SU-DHL-6 (cell line): ENCODE data around the gene DDX41.
A peak's percentile ranks its signal among the peaks of the same experiment; 100 is the strongest.

Experiments used
- H2AFZ ChIP-seq: fragments of 200-600 bp; sonication (generic); 2 replicates; pipeline ENCODE4 v1.6.1; 2014; ENCODE audit warnings: low read depth, mild to moderate bottlenecking, moderate library complexity, mixed read lengths, antibody characterized with exemption, low read length; ENCODE audit not compliant: severe bottlenecking
- H3F3A ChIP-seq: fragments of 200-600 bp; shearing (Covaris generic); 2 replicates; pipeline ENCODE4 v1.6.0; 2016; ENCODE audit warnings: antibody characterized with exemption, mild to moderate bottlenecking; ENCODE audit not compliant: insufficient read depth
- H3K27ac ChIP-seq: fragments of 200-600 bp; sonication (generic); 2 replicates; pipeline ENCODE4 v1.5.1; 2016; ENCODE audit warnings: low read depth, mild to moderate bottlenecking, low read length, moderate library complexity, mixed read lengths
- H3K27me3 ChIP-seq: fragments of 200-600 bp; sonication (generic), shearing (Covaris generic); 2 replicates; pipeline ENCODE4 v1.6.0; 2014; ENCODE audit warnings: mild to moderate bottlenecking, low read length
- H3K36me3 ChIP-seq: fragments of 200-600 bp; sonication (generic); 2 replicates; pipeline ENCODE4 v1.6.1; 2014; ENCODE audit warnings: mild to moderate bottlenecking, low read length, mixed read lengths
- H3K4me2 ChIP-seq: fragments of 300-600, 200-600 bp; shearing (Covaris generic), sonication (generic); 2 replicates; pipeline ENCODE4 v1.6.0; 2014; ENCODE audit warnings: low read length, low read depth, mild to moderate bottlenecking; ENCODE audit not compliant: poor library complexity, severe bottlenecking
- H3K4me3 ChIP-seq: fragments of 200-600 bp; sonication (generic); 2 replicates; pipeline ENCODE4 v1.5.1; 2014; ENCODE audit warnings: antibody characterized with exemption, low read length, mild to moderate bottlenecking, mixed read lengths; ENCODE audit not compliant: insufficient read depth, poor library complexity, severe bottlenecking
- H3K79me2 ChIP-seq: fragments of 200-600 bp; sonication (generic); 2 replicates; pipeline ENCODE4 v1.6.1; 2014; ENCODE audit warnings: mild to moderate bottlenecking, low read length, moderate library complexity; ENCODE audit not compliant: insufficient read depth
- H3K9ac ChIP-seq: fragments of 200-600 bp; sonication (generic); 2 replicates; pipeline ENCODE4 v1.7.0; 2014; ENCODE audit warnings: mild to moderate bottlenecking, low read length
- H3K9me2 ChIP-seq: fragments of 200-600 bp; sonication (generic); replicated peaks from 2 replicates; pipeline ENCODE4 v1.6.1; 2014; ENCODE audit warnings: low read length; ENCODE audit not compliant: insufficient read depth
- H3K9me3 ChIP-seq: fragments of 200-600 bp; sonication (generic); 2 replicates; pipeline ENCODE4 v1.6.1; 2014; ENCODE audit warnings: low read length, mixed read lengths; ENCODE audit not compliant: insufficient read depth
- H4K20me1 ChIP-seq: fragments of 200-600 bp; sonication (generic); 2 replicates; pipeline ENCODE4 v1.6.1; 2014; ENCODE audit warnings: low read depth, mild to moderate bottlenecking, antibody characterized with exemption, low read length, moderate library complexity, mixed read lengths
- EZH2phosphoT487 ChIP-seq: fragments of 200-600 bp; sonication (generic), shearing (Covaris generic); conservative IDR thresholded peaks from 2 replicates; pipeline ENCODE4 v1.6.1; 2018; ENCODE audit warnings: mild to moderate bottlenecking, antibody characterized with exemption, low read length, moderate library complexity, mixed read lengths
- TF ChIP-seq, protein P1 (sequence below): fragments of 200-600 bp; sonication (generic); IDR thresholded peaks from one replicate; pipeline ENCODE4 v1.5.1; 2017; ENCODE audit warnings: antibody characterized with exemption, mild to moderate bottlenecking, low read length, moderate library complexity; ENCODE audit not compliant: insufficient read depth, poor library complexity, severe bottlenecking

The DDX41 gene

DNA sequence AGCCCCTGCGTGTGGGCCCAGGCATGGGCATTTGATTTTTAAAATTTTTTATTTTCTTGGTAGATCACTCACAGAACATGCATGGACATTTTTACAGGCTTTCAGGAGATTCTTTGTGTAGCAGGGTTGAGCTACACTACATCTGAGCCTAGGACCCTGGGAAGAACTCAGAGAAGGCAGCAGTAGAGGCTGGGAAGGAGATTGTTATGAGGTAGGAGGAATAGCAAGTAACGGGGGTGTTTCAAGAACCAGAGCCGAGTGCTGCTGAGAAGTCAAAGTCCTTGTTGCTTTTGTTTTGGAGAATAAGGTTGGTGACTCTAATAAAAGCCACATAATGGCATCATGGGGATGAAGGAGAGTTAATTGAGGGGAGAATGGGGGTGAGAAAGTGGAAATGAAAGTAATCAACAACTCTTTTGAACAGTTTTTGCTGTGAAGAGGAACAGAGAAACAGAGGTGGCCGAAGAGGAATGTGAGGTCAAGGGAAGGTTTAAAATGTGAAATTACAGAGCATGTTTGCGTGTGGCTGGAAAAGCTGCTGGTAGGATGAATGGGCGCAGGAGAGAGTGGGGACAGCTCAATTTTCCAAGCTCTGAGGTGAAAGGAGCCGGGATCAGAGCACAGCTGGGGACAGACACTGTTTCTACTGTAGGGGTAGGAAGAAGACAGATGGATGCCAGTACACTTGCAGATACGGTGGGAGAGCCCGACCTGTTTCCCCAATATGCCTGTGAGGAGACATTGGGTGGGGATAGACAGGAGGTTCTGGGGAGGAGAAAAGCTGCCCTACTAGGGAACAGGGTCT is 14.7 kb downstream of the DDX41 start:
- peaks cover under 1% of the 10 kb centered on the region; the same call in 1 of the 2 replicates for H3K36me3 ChIP-seq
- peak overlapping the region; percentile 29; the same call in 1 of the 2 replicates for H3K9ac ChIP-seq
- H4K20me1 ChIP-seq, result no peaks in the 10 kb centered on the region
- no peaks in the 10 kb centered on the region for H3K9me3 ChIP-seq
- no peaks in the 10 kb centered on the region; the same call in 1 of the 2 replicates for H3K79me2 ChIP-seq
- no peak overlapping the region for H3K4me3 ChIP-seq
- peaks cover 17% of the 10 kb centered on the region for H3F3A ChIP-seq
- peak overlapping the region; percentile 81 for H3K27ac ChIP-seq
- no peaks in the 10 kb centered on the region for H3K27me3 ChIP-seq
- peak overlapping the region; percentile 27 for H3K4me2 ChIP-seq
- no peaks in the 10 kb centered on the region for H3K9me2 ChIP-seq
- TF ChIP-seq, protein P1, sequence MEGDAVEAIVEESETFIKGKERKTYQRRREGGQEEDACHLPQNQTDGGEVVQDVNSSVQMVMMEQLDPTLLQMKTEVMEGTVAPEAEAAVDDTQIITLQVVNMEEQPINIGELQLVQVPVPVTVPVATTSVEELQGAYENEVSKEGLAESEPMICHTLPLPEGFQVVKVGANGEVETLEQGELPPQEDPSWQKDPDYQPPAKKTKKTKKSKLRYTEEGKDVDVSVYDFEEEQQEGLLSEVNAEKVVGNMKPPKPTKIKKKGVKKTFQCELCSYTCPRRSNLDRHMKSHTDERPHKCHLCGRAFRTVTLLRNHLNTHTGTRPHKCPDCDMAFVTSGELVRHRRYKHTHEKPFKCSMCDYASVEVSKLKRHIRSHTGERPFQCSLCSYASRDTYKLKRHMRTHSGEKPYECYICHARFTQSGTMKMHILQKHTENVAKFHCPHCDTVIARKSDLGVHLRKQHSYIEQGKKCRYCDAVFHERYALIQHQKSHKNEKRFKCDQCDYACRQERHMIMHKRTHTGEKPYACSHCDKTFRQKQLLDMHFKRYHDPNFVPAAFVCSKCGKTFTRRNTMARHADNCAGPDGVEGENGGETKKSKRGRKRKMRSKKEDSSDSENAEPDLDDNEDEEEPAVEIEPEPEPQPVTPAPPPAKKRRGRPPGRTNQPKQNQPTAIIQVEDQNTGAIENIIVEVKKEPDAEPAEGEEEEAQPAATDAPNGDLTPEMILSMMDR, result no peak
- TF ChIP-seq EZH2phosphoT487, result no peak
- no peak overlapping the region for H2AFZ ChIP-seq

DNA sequence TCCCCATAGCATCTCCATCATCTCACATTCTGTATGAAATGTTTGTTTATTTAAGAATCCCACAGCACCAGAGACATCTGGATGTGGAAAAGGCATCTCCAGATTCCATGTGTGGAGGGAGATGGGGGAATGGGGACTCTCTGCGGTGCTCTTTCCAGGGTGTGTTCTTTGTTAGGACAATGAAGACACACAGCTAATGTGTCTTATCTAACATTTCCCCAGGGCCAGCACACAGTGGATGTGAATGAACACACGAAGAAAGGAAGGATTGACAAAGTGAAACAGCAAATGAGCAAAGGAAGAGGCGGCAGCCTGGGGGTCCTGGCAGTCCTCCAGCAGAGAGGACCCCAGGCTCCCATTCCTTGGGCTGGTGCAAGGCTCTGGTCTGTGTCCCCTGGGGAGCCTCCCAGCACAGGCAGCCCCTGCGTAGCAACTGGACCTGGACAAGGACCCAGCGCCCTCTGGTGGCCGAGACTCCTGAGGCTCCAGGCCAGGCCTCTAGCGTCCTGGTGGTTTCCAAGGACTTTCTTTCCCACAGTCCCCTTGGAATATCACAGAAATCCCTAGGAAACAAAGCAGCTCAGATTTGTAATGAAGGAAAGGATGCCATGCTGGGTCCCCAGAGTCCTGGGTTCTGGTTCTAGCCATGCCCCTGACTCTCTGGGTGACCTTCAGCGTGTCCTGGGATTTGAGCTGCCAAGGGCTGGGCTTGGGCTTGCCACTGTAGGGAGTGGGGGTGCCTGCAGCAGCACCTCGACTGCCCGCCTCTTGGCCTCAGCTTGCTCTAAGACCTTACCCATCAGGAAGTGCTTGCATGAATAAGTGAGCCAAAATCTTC is 15.9 kb downstream of the DDX41 start:
- no peaks in the 10 kb centered on the region for H3K9me3 ChIP-seq
- peaks cover 14% of the 10 kb centered on the region for H3F3A ChIP-seq
- no peak for TF ChIP-seq EZH2phosphoT487
- TF ChIP-seq, protein P1, result peak; percentile 95
- H3K4me2 ChIP-seq, result no peak overlapping the region
- no peaks in the 10 kb centered on the region for H3K27me3 ChIP-seq
- H3K27ac ChIP-seq, result peak overlapping the region; percentile 81; the same call in 1 of the 2 replicates
- no peak overlapping the region for H3K4me3 ChIP-seq
- peak overlapping the region; percentile 29; the same call in 1 of the 2 replicates for H3K9ac ChIP-seq
- no peaks in the 10 kb centered on the region for H4K20me1 ChIP-seq
- no peaks in the 10 kb centered on the region for H3K9me2 ChIP-seq
- no peaks in the 10 kb centered on the region for H3K36me3 ChIP-seq
- no peaks in the 10 kb centered on the region for H3K79me2 ChIP-seq
- no peak overlapping the region for H2AFZ ChIP-seq

DNA sequence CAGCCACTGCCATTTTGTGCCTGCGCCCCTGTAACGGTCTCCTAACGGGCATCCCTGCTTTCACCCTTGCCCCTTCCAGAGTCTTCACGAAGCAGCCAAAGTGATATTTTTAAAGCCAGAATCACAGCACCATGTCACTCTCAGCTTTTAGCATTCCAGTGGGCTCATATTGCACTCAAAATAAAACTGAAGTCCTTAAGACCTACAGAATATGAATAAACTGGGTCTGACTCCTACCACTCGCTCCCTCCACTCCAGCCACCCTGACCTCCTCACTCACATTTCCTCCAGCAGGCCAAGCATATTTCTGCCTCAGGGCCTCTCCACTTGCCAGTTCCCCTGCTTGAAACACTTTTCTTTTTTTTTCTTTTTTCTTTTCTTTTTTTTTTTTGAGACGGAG is 16.9 kb downstream of the DDX41 start:
- Histone ChIP-seq H4K20me1 (no peaks in the 10 kb centered on the region), H2AFZ (no peak overlapping the region), H3F3A (peaks cover 14% of the 10 kb centered on the region), H3K36me3 (no peaks in the 10 kb centered on the region), H3K9ac (no peak overlapping the region), H3K9me3 (no peaks in the 10 kb centered on the region), H3K4me2 (no peak overlapping the region), H3K27me3 (no peaks in the 10 kb centered on the region), H3K9me2 (no peaks in the 10 kb centered on the region), H3K79me2 (no peaks in the 10 kb centered on the region), H3K27ac (no peak overlapping the region), H3K4me3 (no peak overlapping the region)
- TF ChIP-seq, protein P1, result no peak
- no peak for TF ChIP-seq EZH2phosphoT487
